ENCODE measurements around the gene L3MBTL4.

Gene L3MBTL4

DNA sequence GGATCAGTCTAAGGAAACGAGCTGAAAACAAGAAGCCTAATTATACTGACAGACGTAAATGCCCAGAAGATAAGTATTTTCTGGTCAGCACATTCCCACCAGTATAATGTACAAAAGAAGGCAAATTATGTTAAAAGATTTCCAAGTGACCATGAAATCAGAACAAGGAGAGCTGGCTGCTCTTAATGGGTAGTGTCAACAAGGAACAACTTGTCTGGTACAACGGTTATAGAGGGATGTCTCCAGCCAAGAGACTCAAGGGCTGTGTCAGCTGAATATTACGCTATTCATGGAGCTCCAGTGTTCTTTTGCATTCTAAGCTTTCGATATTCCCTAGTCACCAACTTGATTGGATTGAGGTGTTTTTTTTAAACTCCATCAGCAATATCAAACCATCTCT is 8.6 kb upstream of the L3MBTL4 start:
- Histone ChIP-seq H2BK5ac (ENCODE audit: low read depth, low read length, poor library complexity, severe bottlenecking) (no peak overlapping the region), H4K8ac (ENCODE audit: low read length) (no peak overlapping the region), H3K14ac (ENCODE audit: low read length in 2 of 2) (no peak overlapping the region), H3K18ac (ENCODE audit: low read depth in 1 of 2, low read length in 2 of 2) (no peak overlapping the region), H2AFZ (ENCODE audit: low read depth, low read length) (no peak overlapping the region), H3K36me3 (ENCODE audit: control insufficient read depth in 1 of 2, insufficient read depth in 2 of 2, low read depth in 1 of 2, low read length in 2 of 2) (no peaks in the 10 kb centered on the region), H3K27me3 (ENCODE audit: control insufficient read depth in 1 of 2, insufficient read depth in 1 of 2, low read length in 2 of 2) (peaks cover 0 to 5% of the 10 kb centered on the region in 2 experiments), H3K4me2 (ENCODE audit: low read length, poor library complexity, severe bottlenecking) (no peak overlapping the region), H2AK5ac (ENCODE audit: low read length, severe bottlenecking) (no peak overlapping the region), H4K91ac (ENCODE audit: low read length) (no peak overlapping the region), H2BK120ac (ENCODE audit: low read depth, low read length) (no peak overlapping the region), H3K4me3 (ENCODE audit: insufficient read depth in 1 of 2, low read depth in 1 of 2, low read length in 2 of 2) (no peak overlapping the region), H3K27ac (ENCODE audit: low read length, poor library complexity, severe bottlenecking) (no peak overlapping the region), H3K4me1 (ENCODE audit: control insufficient read depth, insufficient read depth, low read depth, low read length) (no peaks in the 10 kb centered on the region), H3K9me3 (ENCODE audit: control insufficient read depth, low read length) (no peaks in the 10 kb centered on the region), H3K4ac (ENCODE audit: low read depth in 1 of 2, low read length in 2 of 2) (no peak overlapping the region), H3K79me1 (replicated peaks; ENCODE audit: low read length, poor library complexity, severe bottlenecking) (no peaks in the 10 kb centered on the region), H3K9ac (ENCODE audit: low read length) (no peak overlapping the region), H2BK12ac (ENCODE audit: low read length in 2 of 2) (no peak overlapping the region), H3K23ac (ENCODE audit: low read length in 2 of 2) (no peak overlapping the region), H2BK15ac (ENCODE audit: low read depth, poor library complexity, severe bottlenecking) (no peak overlapping the region)
- DNase-seq: no peak
- 94% methylated on average over 1 of the region's 5 CpGs for WGBS

DNA sequence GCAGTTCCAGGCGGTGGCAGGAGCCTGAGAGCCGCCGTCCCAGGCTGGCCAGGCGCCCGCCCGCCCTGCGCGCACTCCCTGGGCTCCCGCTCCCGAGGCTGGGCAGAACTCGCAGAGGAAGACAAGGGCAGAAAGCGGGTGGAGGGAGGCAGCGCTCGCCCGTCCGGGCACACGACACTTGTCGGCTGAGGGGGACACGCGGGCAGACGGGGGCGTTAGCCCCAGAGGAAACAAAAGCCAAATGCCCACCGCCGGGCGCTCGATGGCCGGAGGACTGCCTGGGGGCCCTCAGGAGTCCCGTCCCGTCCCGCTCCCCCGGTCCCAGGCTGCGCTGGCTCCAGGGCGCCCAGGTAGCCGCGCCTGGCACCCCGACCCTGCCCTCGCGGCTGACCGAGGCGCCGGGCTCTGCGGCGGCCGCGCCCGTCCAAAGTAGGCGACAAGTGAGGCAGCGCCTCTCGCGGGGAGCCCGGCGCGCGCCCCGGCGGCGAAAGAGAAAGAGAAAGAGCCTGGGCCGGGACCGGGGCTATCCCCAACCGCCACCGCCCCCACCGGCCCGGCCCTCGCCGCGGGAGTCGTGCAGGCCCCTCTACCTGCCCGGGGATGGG is 491 bp downstream of the L3MBTL4 start:
- Histone ChIP-seq H3K23ac (ENCODE audit: low read length in 2 of 2) (no peak overlapping the region), H3K4ac (ENCODE audit: low read depth in 1 of 2, low read length in 2 of 2) (no peak overlapping the region), H3K14ac (ENCODE audit: low read length in 2 of 2) (peak overlapping the region in 1 of 2 experiments; percentile 28), H2BK12ac (ENCODE audit: low read length in 2 of 2) (no peak overlapping the region), H3K4me2 (ENCODE audit: low read length, poor library complexity, severe bottlenecking) (peak overlapping the region; percentile 53), H3K18ac (ENCODE audit: low read depth in 1 of 2, low read length in 2 of 2) (peak overlapping the region in 1 of 2 experiments; percentile 35), H2BK15ac (ENCODE audit: low read depth, poor library complexity, severe bottlenecking) (no peak overlapping the region), H2BK5ac (ENCODE audit: low read depth, low read length, poor library complexity, severe bottlenecking) (no peak overlapping the region), H3K36me3 (ENCODE audit: control insufficient read depth in 1 of 2, insufficient read depth in 2 of 2, low read depth in 1 of 2, low read length in 2 of 2) (peaks cover 0 to 5% of the 10 kb centered on the region in 2 experiments), H2AK5ac (ENCODE audit: low read length, severe bottlenecking) (no peak overlapping the region), H4K91ac (ENCODE audit: low read length) (no peak overlapping the region), H3K9ac (ENCODE audit: low read length) (peak overlapping the region; percentile 54), H2BK120ac (ENCODE audit: low read depth, low read length) (no peak overlapping the region), H4K8ac (ENCODE audit: low read length) (peak overlapping the region; percentile 36), H3K27ac (ENCODE audit: low read length, poor library complexity, severe bottlenecking) (no peak overlapping the region), H3K9me3 (ENCODE audit: control insufficient read depth, low read length) (no peaks in the 10 kb centered on the region), H3K4me3 (ENCODE audit: insufficient read depth in 1 of 2, low read depth in 1 of 2, low read length in 2 of 2) (peak overlapping the region; percentile 57 to 78), H2AFZ (ENCODE audit: low read depth, low read length) (no peak overlapping the region), H3K27me3 (ENCODE audit: control insufficient read depth in 1 of 2, insufficient read depth in 1 of 2, low read length in 2 of 2) (peaks cover 17 to 45% of the 10 kb centered on the region in 2 experiments), H3K4me1 (ENCODE audit: control insufficient read depth, insufficient read depth, low read depth, low read length) (peaks cover 12% of the 10 kb centered on the region), H3K79me1 (replicated peaks; ENCODE audit: low read length, poor library complexity, severe bottlenecking) (no peaks in the 10 kb centered on the region)
- WGBS: 0% methylated on average over 33 of the region's 68 CpGs
- peak; percentile 33 for DNase-seq

DNA sequence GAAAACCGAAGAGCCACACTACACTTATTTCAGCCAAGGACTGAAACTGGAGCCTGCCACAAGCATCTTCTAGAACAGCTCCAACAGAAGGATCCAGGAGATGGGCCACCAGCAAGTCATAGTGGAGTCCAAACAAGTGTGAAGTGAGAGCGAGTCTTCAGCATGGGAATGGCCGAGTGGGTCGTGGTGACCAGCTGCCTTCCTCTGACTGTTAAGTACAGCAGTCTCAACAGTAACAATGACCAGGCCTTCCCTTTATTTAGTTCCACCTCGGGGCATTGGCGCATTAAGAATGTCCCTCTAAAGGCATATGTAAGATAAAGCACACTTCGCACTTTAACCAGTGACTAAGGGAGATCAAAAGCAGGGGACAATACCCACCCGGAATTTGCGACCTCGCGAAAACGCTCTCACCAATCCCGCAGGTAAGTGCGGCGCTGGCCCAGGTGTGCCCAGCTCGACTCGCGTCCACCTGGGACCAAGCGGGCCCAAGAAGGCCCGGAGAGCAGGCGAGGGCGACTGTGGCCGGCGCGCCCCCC is 1.1 kb downstream of the L3MBTL4 start:
- no peak overlapping the region for H2BK15ac ChIP-seq (ENCODE audit: low read depth, poor library complexity, severe bottlenecking)
- WGBS: 25% methylated on average over 23 of the region's 25 CpGs

DNA sequence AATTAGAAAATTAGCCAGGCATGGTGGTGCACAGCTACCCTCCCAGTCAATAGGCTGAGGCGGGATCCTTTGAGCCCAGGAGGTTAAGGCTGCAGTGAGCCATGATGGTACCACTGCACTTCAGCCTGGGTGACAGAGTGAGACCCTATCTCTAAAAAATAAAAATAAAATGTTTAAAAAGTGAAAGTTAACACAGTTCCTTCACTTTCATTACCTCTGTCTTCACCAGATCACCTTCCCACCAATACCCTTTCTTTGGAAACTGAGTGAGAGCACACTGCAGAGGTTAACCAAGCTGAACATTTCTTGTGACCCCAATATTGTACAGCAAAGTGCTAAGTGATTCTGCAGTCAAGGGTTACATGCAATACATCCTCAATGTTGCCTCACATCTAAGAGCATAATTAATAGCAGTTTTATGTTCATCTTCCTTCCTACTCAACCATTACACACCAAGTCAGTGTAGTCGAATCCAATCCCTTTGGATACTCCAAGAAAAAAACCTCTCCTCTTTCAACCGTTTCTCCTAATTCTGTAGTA is 1.7 kb downstream of the L3MBTL4 start:
- Histone ChIP-seq H3K79me1 (replicated peaks; ENCODE audit: low read length, poor library complexity, severe bottlenecking) (no peaks in the 10 kb centered on the region), H3K4me2 (ENCODE audit: low read length, poor library complexity, severe bottlenecking) (no peak overlapping the region), H3K9me3 (ENCODE audit: control insufficient read depth, low read length) (no peaks in the 10 kb centered on the region), H4K8ac (ENCODE audit: low read length) (no peak overlapping the region), H2BK5ac (ENCODE audit: low read depth, low read length, poor library complexity, severe bottlenecking) (no peak overlapping the region), H3K27me3 (ENCODE audit: control insufficient read depth in 1 of 2, insufficient read depth in 1 of 2, low read length in 2 of 2) (peaks cover 17 to 45% of the 10 kb centered on the region in 2 experiments), H3K18ac (ENCODE audit: low read depth in 1 of 2, low read length in 2 of 2) (no peak overlapping the region), H3K36me3 (ENCODE audit: control insufficient read depth in 1 of 2, insufficient read depth in 2 of 2, low read depth in 1 of 2, low read length in 2 of 2) (peaks cover 0 to 5% of the 10 kb centered on the region in 2 experiments), H3K23ac (ENCODE audit: low read length in 2 of 2) (no peak overlapping the region), H2BK12ac (ENCODE audit: low read length in 2 of 2) (no peak overlapping the region), H3K4ac (ENCODE audit: low read depth in 1 of 2, low read length in 2 of 2) (no peak overlapping the region), H3K14ac (ENCODE audit: low read length in 2 of 2) (no peak overlapping the region), H3K4me3 (ENCODE audit: insufficient read depth in 1 of 2, low read depth in 1 of 2, low read length in 2 of 2) (peak overlapping the region in 1 of 2 experiments; percentile 50), H3K4me1 (ENCODE audit: control insufficient read depth, insufficient read depth, low read depth, low read length) (peaks cover 12% of the 10 kb centered on the region), H2BK15ac (ENCODE audit: low read depth, poor library complexity, severe bottlenecking) (no peak overlapping the region), H3K9ac (ENCODE audit: low read length) (no peak overlapping the region), H2BK120ac (ENCODE audit: low read depth, low read length) (no peak overlapping the region), H2AFZ (ENCODE audit: low read depth, low read length) (no peak overlapping the region), H4K91ac (ENCODE audit: low read length) (no peak overlapping the region), H2AK5ac (ENCODE audit: low read length, severe bottlenecking) (no peak overlapping the region), H3K27ac (ENCODE audit: low read length, poor library complexity, severe bottlenecking) (no peak overlapping the region)
- DNase-seq: no peak
- WGBS: 92% methylated on average over 2 of the region's 3 CpGs

More for the DNA sequence above, 1.1 kb downstream of the L3MBTL4 start:
- Histone ChIP-seq H2BK120ac (ENCODE audit: low read depth, low read length) (no peak overlapping the region), H3K4me1 (ENCODE audit: control insufficient read depth, insufficient read depth, low read depth, low read length) (peaks cover 12% of the 10 kb centered on the region), H3K79me1 (replicated peaks; ENCODE audit: low read length, poor library complexity, severe bottlenecking) (no peaks in the 10 kb centered on the region), H3K36me3 (ENCODE audit: control insufficient read depth in 1 of 2, insufficient read depth in 2 of 2, low read depth in 1 of 2, low read length in 2 of 2) (peaks cover 0 to 5% of the 10 kb centered on the region in 2 experiments), H2BK5ac (ENCODE audit: low read depth, low read length, poor library complexity, severe bottlenecking) (no peak overlapping the region), H2AK5ac (ENCODE audit: low read length, severe bottlenecking) (no peak overlapping the region), H3K23ac (ENCODE audit: low read length in 2 of 2) (no peak overlapping the region), H4K8ac (ENCODE audit: low read length) (peak overlapping the region; percentile 36), H3K18ac (ENCODE audit: low read depth in 1 of 2, low read length in 2 of 2) (no peak overlapping the region), H3K14ac (ENCODE audit: low read length in 2 of 2) (no peak overlapping the region), H3K4me2 (ENCODE audit: low read length, poor library complexity, severe bottlenecking) (no peak overlapping the region), H4K91ac (ENCODE audit: low read length) (no peak overlapping the region), H3K4me3 (ENCODE audit: insufficient read depth in 1 of 2, low read depth in 1 of 2, low read length in 2 of 2) (peak overlapping the region in 1 of 2 experiments; percentile 78), H3K9me3 (ENCODE audit: control insufficient read depth, low read length) (no peaks in the 10 kb centered on the region), H3K4ac (ENCODE audit: low read depth in 1 of 2, low read length in 2 of 2) (no peak overlapping the region), H3K9ac (ENCODE audit: low read length) (no peak overlapping the region), H3K27ac (ENCODE audit: low read length, poor library complexity, severe bottlenecking) (no peak overlapping the region), H2AFZ (ENCODE audit: low read depth, low read length) (no peak overlapping the region), H3K27me3 (ENCODE audit: control insufficient read depth in 1 of 2, insufficient read depth in 1 of 2, low read length in 2 of 2) (peaks cover 17 to 45% of the 10 kb centered on the region in 2 experiments), H2BK12ac (ENCODE audit: low read length in 2 of 2) (no peak overlapping the region)
- DNase-seq: no peak
